HepG2 (cell line): ENCODE results near the gene DCDC1. TPM values are rescaled to one million over a fixed set of nuclear protein-coding genes. Genes with fewer than 3 reads are reported as not detected.

Experiments used
- CENPT ChIP-seq: sonication (generic); formaldehyde crosslinking; IDR thresholded peaks from 2 replicates; pipeline ENCODE4 v1.8.0; 2022; ENCODE audit warnings: low read depth, mild to moderate bottlenecking, moderate library complexity, missing genetic modification reagents
- FOSL2 ChIP-seq: sonication (generic); formaldehyde crosslinking; IDR thresholded peaks from 2 replicates; pipeline ENCODE4 v1.4.0; 2020; ENCODE audit warnings: missing genetic modification reagents
- IKZF1 ChIP-seq: fragments of 450-650 bp; IDR thresholded peaks from 2 replicates; pipeline ENCODE4 v1.7.1; 2016
- KDM4B ChIP-seq: sonication (generic); formaldehyde crosslinking; IDR thresholded peaks from 2 replicates; pipeline ENCODE4 v1.4.0; 2020; ENCODE audit warnings: missing genetic modification reagents
- KDM5B ChIP-seq: sonication (generic); formaldehyde crosslinking; IDR thresholded peaks from 2 replicates; pipeline ENCODE4 v1.4.0; 2020; ENCODE audit warnings: missing genetic modification reagents, mild to moderate bottlenecking, borderline replicate concordance
- NCOA1 ChIP-seq: sonication (generic); formaldehyde crosslinking; IDR thresholded peaks from 2 replicates; pipeline ENCODE4 v1.9.0; 2021; ENCODE audit warnings: missing genetic modification reagents
- NONO ChIP-seq, 2 experiments: fragments of 450-650 bp in 1 of 2; sonication (generic) in 1 of 2; formaldehyde crosslinking in 1 of 2; IDR thresholded peaks in 1 of 2; conservative IDR thresholded peaks in 1 of 2; 2 replicates each; pipeline versions ENCODE4 v1.6.1 to v1.8.0; 2017 to 2022; ENCODE audit warnings: mild to moderate bottlenecking in 1 of 2, missing genetic modification reagents in 1 of 2, moderate library complexity in 1 of 2
- PITX1 ChIP-seq: sonication (generic); formaldehyde crosslinking; IDR thresholded peaks from 2 replicates; pipeline ENCODE4 v1.5.1; 2020; ENCODE audit warnings: mild to moderate bottlenecking, missing genetic modification reagents
- RAD51 ChIP-seq: fragments of 450-650 bp; IDR thresholded peaks from 2 replicates; pipeline ENCODE4 v1.6.1; 2016; ENCODE audit warnings: borderline replicate concordance
- RXRB ChIP-seq: IDR thresholded peaks from 2 replicates; pipeline ENCODE4 v1.6.1; 2016; ENCODE audit warnings: borderline replicate concordance, missing genetic modification reagents, missing compliant biosample characterization
- SAP130 ChIP-seq: IDR thresholded peaks from 2 replicates; pipeline ENCODE4 v1.6.1; 2016; ENCODE audit warnings: low read depth
- SCMH1 ChIP-seq: sonication (generic); formaldehyde crosslinking; IDR thresholded peaks from 2 replicates; pipeline ENCODE4 v1.9.0; 2021; ENCODE audit warnings: missing genetic modification reagents, mild to moderate bottlenecking, borderline replicate concordance
- SIX1 ChIP-seq: sonication (generic); formaldehyde crosslinking; IDR thresholded peaks from 2 replicates; pipeline ENCODE4 v1.4.0; 2020; ENCODE audit warnings: missing genetic modification reagents, borderline replicate concordance
- SOX6 ChIP-seq, 2 experiments: fragments of 450-650 bp in 1 of 2; sonication (generic) in 1 of 2; formaldehyde crosslinking in 1 of 2; IDR thresholded peaks; 2 replicates each; pipeline versions ENCODE4 v1.4.0 to v1.6.1; 2017 to 2020; ENCODE audit warnings: antibody characterized with exemption in 1 of 2, mild to moderate bottlenecking in 1 of 2, missing genetic modification reagents in 1 of 2
- STAG1 ChIP-seq: sonication (generic); formaldehyde crosslinking; IDR thresholded peaks from 2 replicates; pipeline ENCODE4 v1.4.0; 2020; ENCODE audit warnings: missing genetic modification reagents
- YEATS4 ChIP-seq: sonication (generic); formaldehyde crosslinking; IDR thresholded peaks from 2 replicates; pipeline ENCODE4 v1.4.0; 2020; ENCODE audit warnings: missing genetic modification reagents, borderline replicate concordance
- ZFP62 ChIP-seq: sonication (generic); formaldehyde crosslinking; IDR thresholded peaks from 2 replicates; pipeline ENCODE4 v1.4.0; 2020; ENCODE audit warnings: missing genetic modification reagents
- ZMAT3 ChIP-seq: sonication (generic); formaldehyde crosslinking; conservative IDR thresholded peaks from 2 replicates; pipeline ENCODE4 v1.7.0; 2021; ENCODE audit warnings: missing genetic modification reagents
- ZNF343 ChIP-seq: sonication (generic); formaldehyde crosslinking; IDR thresholded peaks from 2 replicates; pipeline ENCODE4 v1.4.0; 2020; ENCODE audit warnings: mild to moderate bottlenecking, missing genetic modification reagents
- ZNF652 ChIP-seq: IDR thresholded peaks from 2 replicates; pipeline ENCODE4 v1.6.1; 2016; ENCODE audit warnings: low read depth, borderline replicate concordance
- ZNF672 ChIP-seq: sonication (generic); formaldehyde crosslinking; IDR thresholded peaks from 2 replicates; pipeline ENCODE4 v1.8.1; 2022; ENCODE audit warnings: missing genetic modification reagents
- ZNF816 ChIP-seq: sonication (generic); formaldehyde crosslinking; IDR thresholded peaks from 2 replicates; pipeline ENCODE4 v1.8.0; 2022; ENCODE audit warnings: missing genetic modification reagents, mild to moderate bottlenecking, borderline replicate concordance
- ZSCAN30 ChIP-seq: sonication (generic); formaldehyde crosslinking; IDR thresholded peaks from 2 replicates; pipeline ENCODE4 v1.5.0; 2020; ENCODE audit warnings: mild to moderate bottlenecking, missing genetic modification reagents
- polyA plus RNA-seq, 8 experiments: library from polyadenylated mRNA; depleted of rRNA in 3 of 8; stranded (reverse) in 7 of 8; unstranded in 1 of 8; fragments of >200 nt; fragmentation: Illumina TruSeq in 4 of 8; extraction: Trizol in 4 of 8; gene quantifications; 2 replicates each; pipeline versions ENCODE4 v1.2.1 to v1.2.3, GENCODE V29; 2011 to 2016; ENCODE audit warnings: low read depth in 4 of 8, missing spikeins in 1 of 8, mixed read lengths in 1 of 8; ENCODE audit not compliant: insufficient read depth in 1 of 8
- total RNA-seq, 5 experiments: library from RNA; depleted of rRNA; stranded (reverse); fragments of >200 nt; fragmentation: Illumina TruSeq; extraction: Trizol; gene quantifications; 2 replicates each; pipeline ENCODE4 v1.2.3, GENCODE V29; 2016; ENCODE audit warnings: low read depth in 1 of 5
- TF ChIP-seq, protein P1 (sequence below): sonication (generic); formaldehyde crosslinking; IDR thresholded peaks from 2 replicates; pipeline ENCODE4 v1.4.0; 2020; ENCODE audit warnings: mild to moderate bottlenecking, missing genetic modification reagents
- TF ChIP-seq, protein P2 (sequence below): sonication (generic); formaldehyde crosslinking; IDR thresholded peaks from 2 replicates; pipeline ENCODE4 v1.8.0; 2022; ENCODE audit warnings: mild to moderate bottlenecking, missing genetic modification reagents, moderate library complexity
- TF ChIP-seq, protein P3 (sequence below): sonication (generic); formaldehyde crosslinking; IDR thresholded peaks from 2 replicates; pipeline ENCODE4 v1.4.0; 2020; ENCODE audit warnings: mild to moderate bottlenecking, low read depth, missing genetic modification reagents
- TF ChIP-seq, protein P4 (sequence below): IDR thresholded peaks from 2 replicates; pipeline ENCODE4 v1.6.1; 2016; ENCODE audit warnings: low read depth, borderline replicate concordance
- TF ChIP-seq, protein P5 (sequence below): sonication (generic); formaldehyde crosslinking; IDR thresholded peaks from 2 replicates; pipeline ENCODE4 v1.4.0; 2020; ENCODE audit warnings: missing genetic modification reagents

Gene DCDC1
- total and polyA plus RNA-seq, 2 of the 13 experiments (the other 11 are each of a cell fraction or from before 2014, with no cell fraction given), result 0.12 to 0.27 TPM

DNA sequence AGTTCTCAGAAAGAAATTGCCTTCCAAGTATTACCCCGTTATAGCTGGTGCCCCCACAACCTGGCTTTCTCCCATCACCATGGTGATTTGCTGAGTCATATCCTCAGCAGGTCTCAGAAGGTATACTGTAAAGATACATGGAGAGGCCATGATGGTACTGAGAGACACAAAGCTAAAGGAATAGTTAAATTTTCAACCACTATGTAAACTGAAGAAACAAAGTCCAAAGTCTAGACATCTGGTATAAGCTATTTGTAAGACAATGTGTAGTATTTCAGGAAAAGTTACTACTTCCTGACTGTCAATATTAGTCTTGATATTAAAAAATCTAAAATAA lies 377.1 kb downstream of the DCDC1 start (continued):
- TF ChIP-seq SIX1, result no peak
- TF ChIP-seq IKZF1, result no peak
- TF ChIP-seq ZNF672 (CRISPR knock-in tag), result no peak
- TF ChIP-seq, protein P1, sequence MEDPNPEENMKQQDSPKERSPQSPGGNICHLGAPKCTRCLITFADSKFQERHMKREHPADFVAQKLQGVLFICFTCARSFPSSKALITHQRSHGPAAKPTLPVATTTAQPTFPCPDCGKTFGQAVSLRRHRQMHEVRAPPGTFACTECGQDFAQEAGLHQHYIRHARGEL (CRISPR knock-in tag), result no peak
- peak; percentile 78 for TF ChIP-seq ZNF652
- no peak for TF ChIP-seq RAD51
- no peak for TF ChIP-seq KDM4B (CRISPR knock-in tag)
- no peak for TF ChIP-seq ZSCAN30
- TF ChIP-seq ZNF816, result no peak
- 0 out of 2 replicates have a peak, but pooled peaks have one; percentile 33 for TF ChIP-seq SAP130
- TF ChIP-seq FOSL2 (CRISPR knock-in tag), result peak; percentile 75
- no peak for TF ChIP-seq CENPT (CRISPR knock-in tag)
- TF ChIP-seq, protein P2, sequence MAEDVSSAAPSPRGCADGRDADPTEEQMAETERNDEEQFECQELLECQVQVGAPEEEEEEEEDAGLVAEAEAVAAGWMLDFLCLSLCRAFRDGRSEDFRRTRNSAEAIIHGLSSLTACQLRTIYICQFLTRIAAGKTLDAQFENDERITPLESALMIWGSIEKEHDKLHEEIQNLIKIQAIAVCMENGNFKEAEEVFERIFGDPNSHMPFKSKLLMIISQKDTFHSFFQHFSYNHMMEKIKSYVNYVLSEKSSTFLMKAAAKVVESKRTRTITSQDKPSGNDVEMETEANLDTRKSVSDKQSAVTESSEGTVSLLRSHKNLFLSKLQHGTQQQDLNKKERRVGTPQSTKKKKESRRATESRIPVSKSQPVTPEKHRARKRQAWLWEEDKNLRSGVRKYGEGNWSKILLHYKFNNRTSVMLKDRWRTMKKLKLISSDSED (CRISPR knock-in tag), result no peak
- no peak for TF ChIP-seq YEATS4
- 0 out of 2 replicates have a peak, but pooled peaks have one; percentile 32 for TF ChIP-seq RXRB (CRISPR knock-in tag)
- no peak for TF ChIP-seq KDM5B
- TF ChIP-seq STAG1 (CRISPR knock-in tag), result no peak
- TF ChIP-seq SOX6 (IDR thresholded peaks at IDR 0.05), result no peak
- peak; percentile 61; the same call in 1 of the 2 replicates for TF ChIP-seq SOX6 (CRISPR knock-in tag; IDR thresholded peaks at IDR 0.05)
- TF ChIP-seq SCMH1 (CRISPR knock-in tag), result no peak
- TF ChIP-seq PITX1 (CRISPR knock-in tag), result no peak
- TF ChIP-seq, protein P3, sequence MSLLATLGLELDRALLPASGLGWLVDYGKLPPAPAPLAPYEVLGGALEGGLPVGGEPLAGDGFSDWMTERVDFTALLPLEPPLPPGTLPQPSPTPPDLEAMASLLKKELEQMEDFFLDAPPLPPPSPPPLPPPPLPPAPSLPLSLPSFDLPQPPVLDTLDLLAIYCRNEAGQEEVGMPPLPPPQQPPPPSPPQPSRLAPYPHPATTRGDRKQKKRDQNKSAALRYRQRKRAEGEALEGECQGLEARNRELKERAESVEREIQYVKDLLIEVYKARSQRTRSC (CRISPR knock-in tag), result no peak
- no peak for TF ChIP-seq NCOA1 (CRISPR knock-in tag)
- TF ChIP-seq NONO (IDR thresholded peaks at IDR 0.05), result no peak
- TF ChIP-seq NONO (CRISPR knock-in tag; conservative IDR thresholded peaks at IDR 0.05), result no peak
- TF ChIP-seq, protein P4, sequence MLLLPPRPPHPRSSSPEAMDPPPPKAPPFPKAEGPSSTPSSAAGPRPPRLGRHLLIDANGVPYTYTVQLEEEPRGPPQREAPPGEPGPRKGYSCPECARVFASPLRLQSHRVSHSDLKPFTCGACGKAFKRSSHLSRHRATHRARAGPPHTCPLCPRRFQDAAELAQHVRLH (CRISPR knock-in tag), result no peak
- TF ChIP-seq ZNF343 (CRISPR knock-in tag), result no peak
- TF ChIP-seq ZMAT3, result no peak
- no peak for TF ChIP-seq ZFP62
- TF ChIP-seq, protein P5, sequence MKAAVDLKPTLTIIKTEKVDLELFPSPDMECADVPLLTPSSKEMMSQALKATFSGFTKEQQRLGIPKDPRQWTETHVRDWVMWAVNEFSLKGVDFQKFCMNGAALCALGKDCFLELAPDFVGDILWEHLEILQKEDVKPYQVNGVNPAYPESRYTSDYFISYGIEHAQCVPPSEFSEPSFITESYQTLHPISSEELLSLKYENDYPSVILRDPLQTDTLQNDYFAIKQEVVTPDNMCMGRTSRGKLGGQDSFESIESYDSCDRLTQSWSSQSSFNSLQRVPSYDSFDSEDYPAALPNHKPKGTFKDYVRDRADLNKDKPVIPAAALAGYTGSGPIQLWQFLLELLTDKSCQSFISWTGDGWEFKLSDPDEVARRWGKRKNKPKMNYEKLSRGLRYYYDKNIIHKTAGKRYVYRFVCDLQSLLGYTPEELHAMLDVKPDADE (CRISPR knock-in tag), result no peak
